Mesenchymal stem cell (in vitro differentiated cells and primary cell): ENCODE measurements around the gene EVI5L.

Experiments
- DNase-seq: peaks from one replicate; pipeline ENCODE4 v3.0.0-alpha.2; 2013
- H2AFZ ChIP-seq: one replicate; pipeline ENCODE4 v1.6.1; 2013; ENCODE audit warnings: low read depth, mild to moderate bottlenecking, control low read depth, inconsistent platforms, low read length, moderate library complexity
- H2AK5ac ChIP-seq: 2 replicates; pipeline ENCODE4 v1.6.1; 2013; ENCODE audit warnings: low read length, moderate library complexity, mild to moderate bottlenecking, inconsistent platforms; ENCODE audit not compliant: severe bottlenecking
- H2BK120ac ChIP-seq: one replicate; pipeline ENCODE4 v1.6.1; 2013; ENCODE audit warnings: low read depth, mild to moderate bottlenecking, inconsistent platforms, low read length, moderate library complexity
- H2BK12ac ChIP-seq, 2 experiments: one replicate each; pipeline ENCODE4 v1.6.1; 2013; ENCODE audit warnings: inconsistent platforms in 2 of 2, low read length in 2 of 2, mild to moderate bottlenecking in 2 of 2, moderate library complexity in 2 of 2, control low read depth in 1 of 2
- H2BK15ac ChIP-seq: one replicate; pipeline ENCODE4 v1.6.1; 2013; ENCODE audit warnings: mild to moderate bottlenecking, low read depth, inconsistent platforms; ENCODE audit not compliant: poor library complexity, severe bottlenecking
- H2BK5ac ChIP-seq: 2 replicates; pipeline ENCODE4 v1.6.1; 2013; ENCODE audit warnings: low read depth, mild to moderate bottlenecking, low read length, control low read depth, inconsistent platforms; ENCODE audit not compliant: poor library complexity, severe bottlenecking
- H3K14ac ChIP-seq, 2 experiments: one replicate each; pipeline ENCODE4 v1.6.1; 2013; ENCODE audit warnings: inconsistent platforms in 2 of 2, low read length in 2 of 2, control low read depth in 1 of 2, mild to moderate bottlenecking in 1 of 2, moderate library complexity in 1 of 2
- H3K18ac ChIP-seq, 2 experiments: one replicate each; pipeline ENCODE4 v1.6.1; 2013; ENCODE audit warnings: inconsistent platforms in 2 of 2, low read length in 2 of 2, control low read depth in 1 of 2, low read depth in 1 of 2, mild to moderate bottlenecking in 1 of 2
- H3K23ac ChIP-seq, 2 experiments: one replicate each; pipeline ENCODE4 v1.6.1; 2013; ENCODE audit warnings: inconsistent platforms in 2 of 2, low read length in 2 of 2, mild to moderate bottlenecking in 2 of 2, moderate library complexity in 2 of 2, control low read depth in 1 of 2
- H3K27ac ChIP-seq: 2 replicates; pipeline ENCODE4 v1.5.1; 2013; ENCODE audit warnings: mild to moderate bottlenecking, moderate library complexity, low read length, control low read depth, inconsistent platforms; ENCODE audit not compliant: poor library complexity, severe bottlenecking
- H3K27me3 ChIP-seq, 2 experiments: 2 replicates each; pipeline versions ENCODE4 v1.6.1 to v1.7.0; 2013; ENCODE audit warnings: low read length in 2 of 2, mild to moderate bottlenecking in 2 of 2, moderate library complexity in 2 of 2, control low read depth in 1 of 2, inconsistent platforms in 1 of 2; ENCODE audit not compliant: control insufficient read depth in 1 of 2, insufficient read depth in 1 of 2
- H3K36me3 ChIP-seq, 2 experiments: 2 replicates each; pipeline versions ENCODE4 v1.6.1 to v1.7.0; 2013; ENCODE audit warnings: low read length in 2 of 2, control low read depth in 1 of 2, inconsistent platforms in 1 of 2, low read depth in 1 of 2, mild to moderate bottlenecking in 1 of 2; ENCODE audit not compliant: insufficient read depth in 2 of 2, control insufficient read depth in 1 of 2
- H3K4ac ChIP-seq, 2 experiments: one replicate each; pipeline ENCODE4 v1.6.1; 2013; ENCODE audit warnings: inconsistent platforms in 2 of 2, low read length in 2 of 2, mild to moderate bottlenecking in 2 of 2, moderate library complexity in 2 of 2, control low read depth in 1 of 2, low read depth in 1 of 2
- H3K4me1 ChIP-seq: 2 replicates; pipeline ENCODE4 v1.6.1; 2013; ENCODE audit warnings: low read depth, low read length, control low read depth; ENCODE audit not compliant: control insufficient read depth, insufficient read depth
- H3K4me2 ChIP-seq: 2 replicates; pipeline ENCODE4 v1.6.1; 2013; ENCODE audit warnings: low read length, mild to moderate bottlenecking, inconsistent platforms; ENCODE audit not compliant: poor library complexity, severe bottlenecking
- H3K4me3 ChIP-seq, 2 experiments: 2 replicates each; pipeline versions ENCODE4 v1.5.1 to v1.7.0; 2013; ENCODE audit warnings: low read length in 2 of 2, mild to moderate bottlenecking in 2 of 2, control low read depth in 1 of 2, low read depth in 1 of 2; ENCODE audit not compliant: insufficient read depth in 1 of 2
- H3K79me1 ChIP-seq: replicated peaks from 2 replicates; pipeline ENCODE4 v1.6.1; 2013; ENCODE audit warnings: mild to moderate bottlenecking, control low read depth, low read length, inconsistent platforms; ENCODE audit not compliant: poor library complexity, severe bottlenecking
- H3K9ac ChIP-seq: 2 replicates; pipeline ENCODE4 v1.7.0; 2013; ENCODE audit warnings: mild to moderate bottlenecking, low read length, moderate library complexity
- H3K9me3 ChIP-seq: 2 replicates; pipeline ENCODE4 v1.7.0; 2013; ENCODE audit warnings: mild to moderate bottlenecking, low read length; ENCODE audit not compliant: control insufficient read depth
- H4K8ac ChIP-seq: one replicate; pipeline ENCODE4 v1.6.1; 2013; ENCODE audit warnings: inconsistent platforms, mild to moderate bottlenecking, low read length, moderate library complexity
- H4K91ac ChIP-seq: one replicate; pipeline ENCODE4 v1.6.1; 2013; ENCODE audit warnings: mild to moderate bottlenecking, low read length, inconsistent platforms
- WGBS: methylation state at CpG from one replicate; pipeline ENCODE4 v1.1.7; 2013; ENCODE audit warnings: mixed read lengths; 5-methylcytosine and 5-hydroxymethylcytosine counted together

EVI5L gene

GRCh38 chr19:7850945-7851622, 21.1 kb downstream of the EVI5L start:
- H2AFZ ChIP-seq: no peak overlapping the region
- H4K8ac ChIP-seq: no peak overlapping the region
- no peak overlapping the region for H2BK120ac ChIP-seq
- peaks cover 8% of the 10 kb centered on the region for H3K4me1 ChIP-seq
- no peak overlapping the region for H3K23ac ChIP-seq
- H2BK12ac ChIP-seq: no peak overlapping the region
- H4K91ac ChIP-seq: peak overlapping the region; percentile 3
- no peak overlapping the region for H3K4me2 ChIP-seq
- no peaks in the 10 kb centered on the region for H3K9me3 ChIP-seq
- DNase-seq: no peak
- no peak overlapping the region for H3K4me3 ChIP-seq
- H2AK5ac ChIP-seq: no peak overlapping the region
- H2BK5ac ChIP-seq: no peak overlapping the region
- no peaks in the 10 kb centered on the region for H3K27me3 ChIP-seq
- H3K14ac ChIP-seq: no peak overlapping the region
- no peak overlapping the region for H3K9ac ChIP-seq
- H2BK15ac ChIP-seq: no peak overlapping the region
- 90% methylated on average over 18 of the region's 19 CpGs for WGBS
- H3K27ac ChIP-seq: no peak overlapping the region
- H3K36me3 ChIP-seq: peaks cover 0 to 38% of the 10 kb centered on the region in 2 experiments
- no peaks in the 10 kb centered on the region for H3K79me1 ChIP-seq
- H3K4ac ChIP-seq: no peak overlapping the region
- H3K18ac ChIP-seq: no peak overlapping the region

- DNase-seq: no peak
- Histone ChIP-seq H2AFZ (no peak overlapping the region), H3K23ac (no peak overlapping the region), H3K9ac (no peak overlapping the region), H3K4me2 (no peak overlapping the region), H3K27ac (no peak overlapping the region), H3K79me1 (no peaks in the 10 kb centered on the region), H3K4me1 (peaks cover 8% of the 10 kb centered on the region), H2BK12ac (no peak overlapping the region), H2BK5ac (no peak overlapping the region), H4K8ac (no peak overlapping the region), H3K18ac (no peak overlapping the region), H3K27me3 (no peaks in the 10 kb centered on the region), H3K4me3 (no peak overlapping the region), H3K36me3 (peaks cover 0 to 38% of the 10 kb centered on the region in 2 experiments), H4K91ac (peak overlapping the region; percentile 3), H3K9me3 (no peaks in the 10 kb centered on the region), H2AK5ac (no peak overlapping the region), H3K14ac (no peak overlapping the region), H2BK15ac (no peak overlapping the region), H3K4ac (no peak overlapping the region), H2BK120ac (no peak overlapping the region)
- 87% methylated on average over 26 of the region's 26 CpGs for WGBS
These were observed 21.8 kb downstream of the EVI5L start for GRCh38 chr19:7851623-7852500.

GRCh38 chr19:7852851-7853769, 23.1 kb downstream of the EVI5L start:
- Histone ChIP-seq H2AFZ (peak overlapping the region; percentile 7), H2BK120ac (no peak overlapping the region), H3K23ac (no peak overlapping the region), H3K4me3 (no peak overlapping the region), H3K14ac (no peak overlapping the region), H2BK5ac (no peak overlapping the region), H3K18ac (no peak overlapping the region), H3K4ac (no peak overlapping the region), H4K91ac (no peak overlapping the region), H2BK15ac (no peak overlapping the region), H3K79me1 (no peaks in the 10 kb centered on the region), H2AK5ac (no peak overlapping the region), H3K4me1 (peaks cover 6% of the 10 kb centered on the region), H3K4me2 (peak overlapping the region; percentile 40), H2BK12ac (no peak overlapping the region), H3K27me3 (no peaks in the 10 kb centered on the region), H3K27ac (no peak overlapping the region), H3K9me3 (no peaks in the 10 kb centered on the region), H3K9ac (no peak overlapping the region), H3K36me3 (peaks cover 0 to 38% of the 10 kb centered on the region in 2 experiments), H4K8ac (no peak overlapping the region)
- 31% methylated on average over 45 of the region's 45 CpGs for WGBS
- peak; percentile 60 for DNase-seq
